ENCODE measurements around the gene ITGAX.

The ITGAX gene

DNA sequence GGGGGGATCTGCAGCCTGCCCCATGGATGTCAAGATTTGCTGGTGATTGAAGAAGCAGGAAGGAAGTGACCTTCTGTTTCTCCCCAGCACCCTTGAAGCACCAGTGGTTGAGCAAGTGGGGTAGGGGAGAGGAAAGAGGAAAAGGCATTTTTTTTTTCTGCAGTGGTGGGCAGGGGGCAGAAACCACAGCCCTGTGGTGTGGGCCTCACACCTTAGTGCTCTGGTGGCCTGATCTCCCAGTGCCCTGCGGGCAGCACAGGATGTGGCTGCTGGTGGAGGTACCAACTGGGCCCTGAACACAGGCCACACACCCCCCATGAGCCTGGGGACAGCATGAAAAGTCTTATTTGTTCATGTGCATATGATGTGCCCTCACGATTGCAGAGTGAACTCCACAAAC, 45.2 kb downstream of the ITGAX start:
- TF ChIP-seq, protein P1, sequence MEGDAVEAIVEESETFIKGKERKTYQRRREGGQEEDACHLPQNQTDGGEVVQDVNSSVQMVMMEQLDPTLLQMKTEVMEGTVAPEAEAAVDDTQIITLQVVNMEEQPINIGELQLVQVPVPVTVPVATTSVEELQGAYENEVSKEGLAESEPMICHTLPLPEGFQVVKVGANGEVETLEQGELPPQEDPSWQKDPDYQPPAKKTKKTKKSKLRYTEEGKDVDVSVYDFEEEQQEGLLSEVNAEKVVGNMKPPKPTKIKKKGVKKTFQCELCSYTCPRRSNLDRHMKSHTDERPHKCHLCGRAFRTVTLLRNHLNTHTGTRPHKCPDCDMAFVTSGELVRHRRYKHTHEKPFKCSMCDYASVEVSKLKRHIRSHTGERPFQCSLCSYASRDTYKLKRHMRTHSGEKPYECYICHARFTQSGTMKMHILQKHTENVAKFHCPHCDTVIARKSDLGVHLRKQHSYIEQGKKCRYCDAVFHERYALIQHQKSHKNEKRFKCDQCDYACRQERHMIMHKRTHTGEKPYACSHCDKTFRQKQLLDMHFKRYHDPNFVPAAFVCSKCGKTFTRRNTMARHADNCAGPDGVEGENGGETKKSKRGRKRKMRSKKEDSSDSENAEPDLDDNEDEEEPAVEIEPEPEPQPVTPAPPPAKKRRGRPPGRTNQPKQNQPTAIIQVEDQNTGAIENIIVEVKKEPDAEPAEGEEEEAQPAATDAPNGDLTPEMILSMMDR (IDR thresholded peaks at IDR 0.05): no peak

DNA sequence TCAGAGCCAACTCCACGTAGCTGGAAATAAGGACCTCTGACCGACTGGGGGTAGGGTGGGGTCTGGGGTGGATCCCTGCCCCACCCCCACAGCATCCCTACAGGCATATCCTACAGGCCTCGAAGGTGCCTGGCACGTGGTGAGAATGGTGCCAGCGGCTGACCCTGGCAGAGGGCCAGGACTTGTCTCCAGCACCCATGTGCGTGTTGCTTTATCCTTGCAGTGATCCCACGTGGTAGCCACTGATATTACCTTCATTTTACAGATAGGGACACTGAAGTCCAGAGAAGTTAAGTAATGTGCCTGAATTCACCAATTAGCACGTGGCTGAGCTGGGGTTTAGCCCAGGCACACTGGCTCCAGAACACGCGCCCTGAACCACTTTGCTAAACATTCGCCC, 46.5 kb downstream of the ITGAX start:
- TF ChIP-seq, protein P1 (IDR thresholded peaks at IDR 0.05): no peak

DNA sequence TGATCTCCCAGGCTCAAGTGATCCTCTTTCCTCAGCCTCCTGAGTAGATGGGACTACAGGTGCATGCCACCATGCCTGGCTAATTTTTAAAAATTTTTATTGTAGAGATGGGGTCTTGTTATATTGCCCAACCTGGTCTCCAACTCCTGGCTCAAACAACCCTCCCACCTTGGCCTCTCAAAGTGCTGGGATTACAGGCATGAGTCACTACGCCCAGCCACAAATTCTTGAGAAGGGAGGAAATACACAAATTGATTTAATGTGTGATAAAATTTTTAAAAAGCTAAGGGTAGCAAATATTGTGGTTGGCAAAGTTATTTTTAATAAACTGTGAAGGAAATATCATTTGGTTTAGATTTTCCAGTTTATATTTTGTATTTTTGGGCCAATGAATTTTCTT, 47.7 kb downstream of the ITGAX start:
- TF ChIP-seq, protein P1 (IDR thresholded peaks at IDR 0.05): no peak

DNA sequence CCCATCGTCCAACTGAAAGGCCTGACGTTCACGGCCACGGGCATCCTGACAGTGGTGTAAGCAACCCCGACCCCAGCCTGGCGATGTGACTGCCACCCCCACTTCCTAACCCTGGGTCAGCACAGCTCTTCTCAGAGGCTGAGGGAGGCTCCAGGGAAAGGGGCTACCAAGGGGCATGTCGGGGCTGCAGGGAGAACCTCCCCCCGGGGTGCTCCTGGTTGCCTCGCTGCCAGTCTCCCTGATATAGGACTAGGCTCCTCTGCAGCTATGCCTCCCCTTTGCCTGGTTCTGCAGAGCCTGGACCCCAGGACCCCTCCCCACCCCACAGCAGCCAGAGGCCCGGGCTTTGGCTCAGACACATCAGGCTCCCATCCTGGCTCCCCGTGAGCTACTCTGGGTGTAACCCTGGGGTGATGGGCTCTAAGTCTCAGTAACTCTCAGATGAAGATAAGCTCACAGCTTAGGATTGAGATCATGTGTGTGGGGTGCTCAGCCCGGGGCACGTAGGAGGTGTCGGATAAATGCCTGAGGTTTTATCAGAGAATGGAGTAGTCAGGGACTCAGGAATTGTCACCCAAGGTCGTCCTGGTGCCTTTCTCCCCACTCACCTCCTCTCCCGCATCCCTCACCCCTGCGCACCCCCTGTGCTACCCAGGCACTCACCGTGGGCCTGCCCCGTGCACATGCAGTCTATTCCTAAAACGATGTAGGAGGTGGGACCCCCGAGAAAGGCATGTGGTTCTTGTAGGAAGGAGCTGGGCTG, 48.8 kb downstream of the ITGAX start:
- TF ChIP-seq, protein P1 (IDR thresholded peaks at IDR 0.05): no peak

DNA sequence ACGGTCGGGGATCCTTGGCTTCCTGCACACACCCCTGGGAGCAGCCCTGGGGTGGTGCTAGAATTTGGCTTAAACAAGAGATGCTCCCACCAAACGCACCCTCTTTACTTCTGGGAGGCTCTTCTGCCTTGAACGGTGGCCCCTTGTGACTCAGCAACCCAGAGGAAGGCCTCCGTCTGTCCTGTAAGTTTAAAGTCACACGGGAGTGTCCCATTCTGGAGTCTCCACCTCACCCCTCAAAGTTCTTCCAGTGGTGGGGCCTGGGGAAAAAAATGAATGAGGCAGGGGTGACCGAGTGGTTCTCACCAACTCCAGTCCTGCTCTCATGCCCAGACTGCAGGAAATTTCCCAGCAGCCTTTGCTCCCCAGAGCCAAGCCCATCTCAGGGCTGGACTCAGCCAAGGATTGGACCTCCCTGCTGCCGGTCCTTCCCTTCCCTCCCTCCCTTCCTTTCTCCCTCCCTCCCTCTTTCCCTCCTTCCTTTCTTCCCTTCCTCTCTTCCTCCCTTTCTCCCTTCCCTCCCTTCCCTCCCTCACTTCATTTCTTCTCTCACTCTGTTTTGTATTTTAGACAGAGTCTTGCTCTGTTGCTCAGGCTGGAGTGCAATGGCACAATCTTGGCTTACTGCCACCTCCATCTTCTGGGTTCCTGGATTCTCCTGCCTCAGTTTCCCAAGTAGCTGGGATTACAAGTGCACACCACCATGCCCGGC, 49.5 kb downstream of the ITGAX start:
- TF ChIP-seq, protein P1 (IDR thresholded peaks at IDR 0.05): no peak

DNA sequence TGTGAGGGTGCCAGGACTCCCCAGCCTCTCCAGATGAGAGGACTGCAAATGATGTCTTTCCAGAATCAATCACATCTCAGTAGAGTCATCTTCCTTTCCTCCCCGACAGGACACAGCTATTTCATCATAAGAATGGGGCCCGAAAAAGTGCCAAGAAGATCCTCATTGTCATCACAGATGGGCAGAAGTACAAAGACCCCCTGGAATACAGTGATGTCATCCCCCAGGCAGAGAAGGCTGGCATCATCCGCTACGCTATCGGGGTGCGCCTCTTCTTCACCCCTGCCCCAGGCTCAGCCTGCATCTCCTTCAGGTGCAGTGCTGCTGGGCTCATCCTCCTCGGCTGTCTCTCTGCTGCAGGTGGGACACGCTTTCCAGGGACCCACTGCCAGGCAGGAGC, 52.4 kb downstream of the ITGAX start:
- TF ChIP-seq, protein P1 (IDR thresholded peaks at IDR 0.05): no peak

DNA sequence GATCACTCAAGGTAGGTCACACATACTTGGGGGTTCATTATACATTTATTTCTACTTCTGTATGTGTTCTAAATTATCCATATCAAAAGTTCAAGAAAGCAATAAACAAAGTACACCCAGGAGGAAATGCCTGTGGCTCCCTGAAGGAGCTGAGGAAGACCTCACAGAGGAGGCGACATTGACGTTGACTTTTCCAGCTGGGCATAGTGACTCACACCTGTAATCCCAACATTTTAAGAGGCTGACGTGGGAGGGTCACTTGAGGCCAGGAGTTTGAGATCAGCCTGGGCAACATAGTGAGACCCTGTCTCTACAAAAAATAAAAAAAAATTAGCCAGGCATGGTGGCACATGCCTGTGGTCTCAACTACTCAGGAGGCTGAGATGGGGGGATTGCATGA, 54.5 kb downstream of the ITGAX start:
- TF ChIP-seq, protein P1 (IDR thresholded peaks at IDR 0.05): no peak
